Activated T-cell treated with anti-CD3 and anti-CD28 coated beads, Interleukin-2, amount 50 U/mL, for 4 hours (primary cell): Measurements from ENCODE around the gene NFAM1. TPM values are rescaled to one million over a fixed set of nuclear protein-coding genes. Genes with fewer than 3 reads are reported as not detected.

Source experiments
- ATAC-seq, 2 donors: fragments of 200-7000 bp; cut with Tn5 transposase; one replicate each; pipeline ENCODE4 v1.10.0; 2021
- DNase-seq: peaks from one replicate; pipeline ENCODE4 v3.0.0-alpha.2; 2020
- H3K27me3 Mint-ChIP-seq: one replicate; pipeline ENCODE4 v1.8.0; 2021; ENCODE audit warnings: low read depth, mixed read lengths
- H3K36me3 Mint-ChIP-seq: one replicate; pipeline ENCODE4 v1.8.0; 2022; ENCODE audit warnings: mixed read lengths; ENCODE audit not compliant: insufficient read depth
- H3K4me1 Mint-ChIP-seq: one replicate; pipeline ENCODE4 v1.8.0; 2021; ENCODE audit warnings: low read depth, mixed read lengths
- H3K4me3 Mint-ChIP-seq: one replicate; pipeline ENCODE4 v1.8.0; 2021; ENCODE audit warnings: mild to moderate bottlenecking, moderate library complexity, mixed read lengths
- H3K9me3 Mint-ChIP-seq: one replicate; pipeline ENCODE4 v1.8.0; 2021; ENCODE audit warnings: mixed read lengths
- total RNA-seq, 3 donors: library from RNA; stranded (reverse); gene quantifications; one replicate each; pipeline ENCODE4 v1.2.1, GENCODE V29; 2021

Gene NFAM1
- total RNA-seq, 3 donors from 2014 or later: 0.03 to 0.11 TPM; not detected in 1

GRCh38 chr22:42357221-42357620 lies 75.0 kb downstream of the NFAM1 start:
- no peak for DNase-seq
- H3K36me3 Mint-ChIP-seq: no peaks in the 10 kb centered on the region
- H3K4me3 Mint-ChIP-seq: no peak overlapping the region
- no peaks in the 10 kb centered on the region for H3K4me1 Mint-ChIP-seq
- peaks cover 18% of the 10 kb centered on the region for H3K27me3 Mint-ChIP-seq
- no peaks in the 10 kb centered on the region for H3K9me3 Mint-ChIP-seq
- no peak for ATAC-seq

GRCh38 chr22:42356533-42356932 lies 75.7 kb downstream of the NFAM1 start:
- peaks cover 13% of the 10 kb centered on the region for H3K27me3 Mint-ChIP-seq
- no peaks in the 10 kb centered on the region for H3K36me3 Mint-ChIP-seq
- no peak overlapping the region for H3K4me3 Mint-ChIP-seq
- ATAC-seq (no peak), DNase-seq (no peak)
- H3K9me3 Mint-ChIP-seq: no peaks in the 10 kb centered on the region
- no peaks in the 10 kb centered on the region for H3K4me1 Mint-ChIP-seq

- Mint-ChIP-seq H3K9me3 (no peaks in the 10 kb centered on the region), H3K4me3 (no peak overlapping the region), H3K36me3 (no peaks in the 10 kb centered on the region), H3K4me1 (no peaks in the 10 kb centered on the region), H3K27me3 (no peaks in the 10 kb centered on the region)
- no peak for DNase-seq
- ATAC-seq: no peak
Observed at GRCh38 chr22:42353883-42354727, 78.1 kb downstream of the NFAM1 start.

DNA sequence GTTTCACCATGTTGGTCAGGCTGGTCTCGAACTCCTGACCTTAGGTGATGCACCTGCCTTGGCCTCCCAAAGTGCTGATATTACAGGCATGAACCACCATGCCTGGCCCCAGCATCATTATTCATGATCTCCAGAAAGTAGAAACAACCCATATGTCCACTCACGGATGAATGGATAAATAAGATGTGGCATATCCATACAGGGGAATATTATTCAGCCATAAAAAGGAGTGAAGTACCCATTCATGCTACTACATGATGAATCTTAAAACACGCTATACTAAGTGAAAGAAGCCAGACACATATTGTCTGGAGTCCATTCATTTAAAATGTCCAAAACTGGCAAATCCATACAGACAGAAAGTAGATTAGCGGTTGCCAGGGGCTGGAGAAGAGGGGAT lies 81.8 kb downstream of the NFAM1 start:
- no peak for ATAC-seq
- no peak for DNase-seq
- Mint-ChIP-seq H3K4me3 (no peak overlapping the region), H3K36me3 (no peaks in the 10 kb centered on the region), H3K4me1 (no peaks in the 10 kb centered on the region), H3K27me3 (no peaks in the 10 kb centered on the region), H3K9me3 (no peaks in the 10 kb centered on the region)

DNA sequence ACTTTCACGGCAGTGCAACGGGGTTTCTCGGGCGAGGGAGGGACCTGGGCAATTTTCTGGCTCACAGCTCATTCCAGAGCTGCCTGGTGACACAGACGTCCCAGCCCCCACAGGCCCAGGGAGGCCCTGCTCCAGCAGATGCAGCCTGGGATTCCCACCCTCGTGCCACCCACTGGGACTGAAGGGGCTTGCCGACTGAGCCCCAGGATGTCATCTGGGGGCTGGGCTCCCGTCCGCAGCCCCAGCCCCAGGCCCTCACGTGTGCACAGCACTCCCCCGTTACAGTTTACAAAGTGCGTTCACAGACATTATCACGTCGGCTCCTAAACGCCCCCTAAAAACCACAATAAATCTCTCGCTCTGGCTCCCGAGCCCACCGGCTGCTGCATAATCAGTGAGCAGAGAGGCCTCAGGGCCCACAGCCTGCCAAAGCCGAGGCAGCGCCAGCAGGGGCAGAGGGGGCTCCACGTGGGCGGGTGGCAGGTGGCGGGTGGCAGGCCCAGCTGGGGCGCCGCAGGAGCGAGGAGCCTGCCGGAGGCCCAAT lies 84.8 kb downstream of the NFAM1 start:
- DNase-seq (no peak), ATAC-seq (no peak)
- H3K9me3 Mint-ChIP-seq: no peaks in the 10 kb centered on the region
- H3K4me3 Mint-ChIP-seq: no peak overlapping the region
- H3K4me1 Mint-ChIP-seq: peaks cover 3% of the 10 kb centered on the region
- H3K27me3 Mint-ChIP-seq: no peaks in the 10 kb centered on the region
- H3K36me3 Mint-ChIP-seq: no peaks in the 10 kb centered on the region

DNA sequence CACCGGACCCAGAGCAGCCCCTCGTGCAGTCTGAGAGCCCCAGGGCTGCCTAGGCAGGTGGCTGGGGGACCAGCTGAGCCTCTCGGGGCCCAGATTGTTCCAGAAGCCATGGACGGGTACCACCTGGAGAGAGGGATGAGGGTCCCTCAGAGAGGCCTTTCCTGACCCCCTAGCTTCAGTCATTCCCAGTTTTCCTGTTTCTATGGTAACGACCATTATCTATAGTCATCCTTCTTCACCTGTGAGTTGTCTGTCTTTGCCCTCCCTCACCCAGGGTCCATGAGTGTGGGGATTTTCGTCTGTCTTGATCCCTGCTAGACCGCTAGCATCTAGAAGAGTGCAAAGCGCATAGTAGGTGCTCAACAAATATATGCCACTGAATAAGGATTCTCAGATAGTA lies 85.5 kb downstream of the NFAM1 start:
- no peak overlapping the region for H3K4me3 Mint-ChIP-seq
- no peak for ATAC-seq
- peaks cover 3% of the 10 kb centered on the region for H3K27me3 Mint-ChIP-seq
- H3K4me1 Mint-ChIP-seq: peaks cover 9% of the 10 kb centered on the region
- no peaks in the 10 kb centered on the region for H3K9me3 Mint-ChIP-seq
- no peaks in the 10 kb centered on the region for H3K36me3 Mint-ChIP-seq
- DNase-seq: no peak

- DNase-seq (no peak), ATAC-seq (no peak)
- peaks cover 12% of the 10 kb centered on the region for H3K4me1 Mint-ChIP-seq
- no peaks in the 10 kb centered on the region for H3K9me3 Mint-ChIP-seq
- no peaks in the 10 kb centered on the region for H3K36me3 Mint-ChIP-seq
- peak overlapping the region; percentile 45 for H3K4me3 Mint-ChIP-seq
- peaks cover 3% of the 10 kb centered on the region for H3K27me3 Mint-ChIP-seq
Observed at GRCh38 chr22:42345458-42345857, 86.7 kb downstream of the NFAM1 start.

DNA sequence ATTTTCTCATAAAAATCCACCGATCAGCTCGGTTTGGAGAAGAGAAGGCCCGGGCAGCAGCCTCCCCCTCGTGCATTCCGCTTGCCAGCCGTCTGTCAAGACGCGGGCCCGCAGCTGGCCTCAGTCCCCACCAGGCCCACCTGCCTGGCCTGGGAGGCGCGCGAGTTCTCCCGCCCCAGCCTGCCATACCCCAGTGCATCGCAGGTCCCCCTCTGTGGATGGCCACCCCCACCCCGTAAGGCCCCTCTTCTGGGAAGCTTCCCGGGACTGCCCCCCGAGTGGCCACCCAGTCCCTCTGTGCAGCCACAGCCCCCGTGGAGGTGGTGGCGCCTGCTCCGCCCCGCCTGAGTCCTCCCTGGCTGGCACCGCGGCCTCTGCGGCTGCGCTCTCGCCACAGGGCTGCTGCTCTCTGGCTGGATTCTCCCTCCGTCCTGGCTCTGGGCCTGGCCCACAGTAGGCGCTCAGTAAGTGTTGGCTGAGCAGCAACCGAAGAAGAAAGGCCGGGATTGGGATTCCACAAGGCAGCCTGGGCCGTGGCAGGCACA lies 87.8 kb downstream of the NFAM1 start:
- Mint-ChIP-seq H3K27me3 (peaks cover 3% of the 10 kb centered on the region), H3K4me1 (peaks cover 12% of the 10 kb centered on the region), H3K36me3 (no peaks in the 10 kb centered on the region)

GRCh38 chr22:42343531-42344081 lies 88.6 kb downstream of the NFAM1 start:
- peaks cover 3% of the 10 kb centered on the region for H3K27me3 Mint-ChIP-seq
- peaks cover 12% of the 10 kb centered on the region for H3K4me1 Mint-ChIP-seq
- no peaks in the 10 kb centered on the region for H3K9me3 Mint-ChIP-seq
- H3K36me3 Mint-ChIP-seq: no peaks in the 10 kb centered on the region
- ATAC-seq (peak; percentile 84 to 87), DNase-seq (peak; percentile 23)
- no peak overlapping the region for H3K4me3 Mint-ChIP-seq

More for the DNA sequence above, 87.8 kb downstream of the NFAM1 start:
- no peak for ATAC-seq
- Mint-ChIP-seq H3K9me3 (no peaks in the 10 kb centered on the region), H3K4me3 (peak overlapping the region; percentile 63)
- DNase-seq: no peak

GRCh38 chr22:42343121-42343454 lies 89.1 kb downstream of the NFAM1 start:
- no peak for DNase-seq
- H3K27me3 Mint-ChIP-seq: peaks cover 3% of the 10 kb centered on the region
- ATAC-seq: peak in 1 of 2 donors; percentile 26
- peak overlapping the region; percentile 78 for H3K4me3 Mint-ChIP-seq
- H3K4me1 Mint-ChIP-seq: peaks cover 12% of the 10 kb centered on the region
- no peaks in the 10 kb centered on the region for H3K9me3 Mint-ChIP-seq
- no peaks in the 10 kb centered on the region for H3K36me3 Mint-ChIP-seq

GRCh38 chr22:42342426-42343120 lies 89.6 kb downstream of the NFAM1 start:
- H3K9me3 Mint-ChIP-seq: no peaks in the 10 kb centered on the region
- no peaks in the 10 kb centered on the region for H3K36me3 Mint-ChIP-seq
- peak overlapping the region; percentile 78 for H3K4me3 Mint-ChIP-seq
- ATAC-seq (no peak), DNase-seq (no peak)
- peaks cover 3% of the 10 kb centered on the region for H3K27me3 Mint-ChIP-seq
- peaks cover 12% of the 10 kb centered on the region for H3K4me1 Mint-ChIP-seq

GRCh38 chr22:42341779-42342178 lies 90.4 kb downstream of the NFAM1 start:
- ATAC-seq: no peak
- Mint-ChIP-seq H3K27me3 (peaks cover 3% of the 10 kb centered on the region), H3K4me3 (peak overlapping the region; percentile 29), H3K9me3 (no peaks in the 10 kb centered on the region), H3K36me3 (no peaks in the 10 kb centered on the region), H3K4me1 (peaks cover 13% of the 10 kb centered on the region)
- no peak for DNase-seq

DNA sequence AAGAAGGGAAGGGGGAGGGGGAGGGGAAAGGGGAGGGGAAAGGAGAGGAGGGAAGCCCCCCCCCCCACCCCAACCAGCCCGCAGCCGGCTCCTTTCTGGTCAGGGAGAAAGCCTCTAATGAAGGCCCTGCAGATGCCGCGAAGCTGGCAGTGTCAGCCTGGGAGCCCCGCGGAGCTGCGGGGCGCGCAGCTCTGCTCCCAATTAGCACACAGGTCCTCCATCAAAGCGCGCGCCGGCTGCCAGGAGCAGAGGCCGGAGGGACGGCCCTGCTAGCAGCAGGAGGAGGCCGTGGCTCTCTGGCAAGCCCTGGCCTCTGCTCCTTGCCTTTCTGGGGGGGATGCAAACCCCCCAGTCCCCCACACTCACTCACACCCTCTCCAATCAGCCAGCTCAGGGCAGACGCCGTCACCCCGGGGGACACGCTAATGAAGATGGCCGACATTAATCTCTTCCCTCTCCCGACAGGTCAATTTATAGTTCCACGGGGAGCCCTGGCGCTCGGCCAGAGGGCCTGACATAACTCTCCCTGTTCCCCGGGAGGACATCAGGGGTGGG lies 91.3 kb downstream of the NFAM1 start:
- no peaks in the 10 kb centered on the region for H3K36me3 Mint-ChIP-seq
- peaks cover 3% of the 10 kb centered on the region for H3K27me3 Mint-ChIP-seq
- no peak overlapping the region for H3K4me3 Mint-ChIP-seq
- DNase-seq (no peak), ATAC-seq (no peak)
- H3K4me1 Mint-ChIP-seq: peaks cover 15% of the 10 kb centered on the region
- H3K9me3 Mint-ChIP-seq: no peaks in the 10 kb centered on the region

- ATAC-seq: no peak
- H3K4me1 Mint-ChIP-seq: peaks cover 17% of the 10 kb centered on the region
Observed at GRCh38 chr22:42340150-42340549, 92.1 kb downstream of the NFAM1 start.

More at GRCh38 chr22:42340150-42340549, 92.1 kb downstream of the NFAM1 start:
- H3K9me3 Mint-ChIP-seq: no peaks in the 10 kb centered on the region
- no peak for DNase-seq
- no peak overlapping the region for H3K4me3 Mint-ChIP-seq
- H3K27me3 Mint-ChIP-seq: peaks cover 3% of the 10 kb centered on the region
- H3K36me3 Mint-ChIP-seq: no peaks in the 10 kb centered on the region
